HepG2 (cell line): ENCODE results near the gene FAM78A. TPM values are rescaled to one million over a fixed set of nuclear protein-coding genes. Genes with fewer than 3 reads are reported as not detected.
A peak's percentile ranks its signal among the peaks of the same experiment; 100 is the strongest.

Experiments
- ATAC-seq: fragments of 200-7000 bp; cut with Tn5 transposase; 3 replicates; pipeline ENCODE4 v1.9.1; 2020; ENCODE audit warnings: mild to moderate bottlenecking, moderate library complexity
- BruUV-seq: library from RNA; stranded (reverse); fragments of 400-500 nt; replicated peaks from 2 replicates; lab custom pipeline; 2021; lab: Mats Ljungman, UMichigan
- CTCF ChIA-PET: fragments of 300-600 bp; formaldehyde crosslinking; extraction: SDS; loops from one replicate; lab custom pipeline; 2021; ENCODE audit warnings: low total read pairs, inconsistent platforms, low intra/inter-chr PET ratio; lab: Yijun Ruan, JAX
- POLR2A ChIA-PET: fragments of 350-600 bp; sonication (Branson Sonifier 250); formaldehyde crosslinking; loops from one replicate; lab custom pipeline; 2020; ENCODE audit warnings: antibody characterized with exemption, inconsistent platforms; lab: Yijun Ruan, JAX
- DNase-seq: peaks from one replicate; pipeline ENCODE4 v3.0.0-alpha.2; 2015; ENCODE audit warnings: low spot score
- FAIRE-seq: peaks from 3 replicates; lab custom pipeline; 2011; peaks lifted over from hg19 to GRCh38; lab: Jason Lieb, UNC
- H2AFZ ChIP-seq: one replicate; pipeline ENCODE4 v1.6.1; 2011; ENCODE audit warnings: low read length, inconsistent platforms
- H3K27ac ChIP-seq: fragments of 300-600 bp; 3 replicates; pipeline ENCODE4 v1.8.0; 2011; ENCODE audit warnings: mixed run types, mild to moderate bottlenecking, mixed read lengths, low read length, inconsistent platforms; ENCODE audit not compliant: insufficient read depth; ENCODE audit errors: extremely low read length
- H3K27me3 ChIP-seq, 2 experiments: fragments of 200-600 bp in 1 of 2; 2 replicates in 1 of 2; 3 replicates in 1 of 2; pipeline versions ENCODE4 v1.6.0 to v1.8.0; 2011; ENCODE audit warnings: low read length in 2 of 2, mild to moderate bottlenecking in 2 of 2, moderate library complexity in 2 of 2, inconsistent platforms in 1 of 2; ENCODE audit not compliant: insufficient read depth in 2 of 2, control insufficient read depth in 1 of 2
- H3K36me3 ChIP-seq, 2 experiments: fragments of 200-600 bp in 1 of 2; replicated peaks in 1 of 2; 2 replicates in 1 of 2; 3 replicates in 1 of 2; pipeline versions ENCODE4 v1.5.1 to v1.8.0; 2011; ENCODE audit warnings: low read length in 2 of 2, inconsistent platforms in 1 of 2; ENCODE audit not compliant: insufficient read depth in 2 of 2, control insufficient read depth in 1 of 2
- H3K4me1 ChIP-seq: 2 replicates; pipeline ENCODE4 v1.5.1; 2012; ENCODE audit warnings: low read length, inconsistent platforms; ENCODE audit not compliant: insufficient read depth
- H3K4me2 ChIP-seq: 2 replicates; pipeline ENCODE4 v1.6.0; 2011; ENCODE audit warnings: low read depth, low read length, inconsistent platforms
- H3K4me3 ChIP-seq, 3 experiments: fragments of 200-600 bp in 1 of 3; sonication (generic), shearing (Covaris generic) in 1 of 3; replicated peaks in 1 of 3; 2 replicates each; pipeline ENCODE4 v1.5.1; 2011 to 2016; ENCODE audit warnings: low read length in 3 of 3, inconsistent platforms in 2 of 3, low read depth in 2 of 3, mild to moderate bottlenecking in 2 of 3, control low read depth in 1 of 3, mixed read lengths in 1 of 3; ENCODE audit not compliant: insufficient read depth in 1 of 3
- H3K79me2 ChIP-seq: one replicate; pipeline ENCODE4 v1.6.1; 2011; ENCODE audit warnings: low read length, inconsistent platforms; ENCODE audit not compliant: insufficient read depth
- H3K9ac ChIP-seq: 2 replicates; pipeline ENCODE4 v1.6.0; 2011; ENCODE audit warnings: mild to moderate bottlenecking, low read depth, low read length, inconsistent platforms; ENCODE audit not compliant: insufficient read depth
- H3K9me3 ChIP-seq: 2 replicates; pipeline ENCODE4 v1.5.1; 2012; ENCODE audit warnings: mild to moderate bottlenecking, low read length
- H4K20me1 ChIP-seq: 2 replicates; pipeline ENCODE4 v1.6.0; 2011; ENCODE audit warnings: inconsistent platforms, mild to moderate bottlenecking, low read length, moderate library complexity; ENCODE audit not compliant: insufficient read depth
- CREBL2 ChIP-seq: sonication (generic); formaldehyde crosslinking; IDR thresholded peaks from 2 replicates; pipeline ENCODE4 v1.8.1; 2023; ENCODE audit warnings: missing genetic modification reagents, mild to moderate bottlenecking, borderline replicate concordance
- ZBTB21 ChIP-seq: sonication (generic); formaldehyde crosslinking; IDR thresholded peaks from 2 replicates; pipeline ENCODE4 v1.4.0; 2020; ENCODE audit warnings: missing genetic modification reagents
- ZFX ChIP-seq: sonication (generic); formaldehyde crosslinking; IDR thresholded peaks from 2 replicates; pipeline ENCODE4 v1.4.0; 2020; ENCODE audit warnings: mild to moderate bottlenecking, low read depth, missing genetic modification reagents, moderate library complexity
- ZNF460 ChIP-seq: sonication (generic); formaldehyde crosslinking; IDR thresholded peaks from 2 replicates; pipeline ENCODE4 v1.5.1; 2020; ENCODE audit warnings: missing genetic modification reagents, mild to moderate bottlenecking, borderline replicate concordance
- ZNF629 ChIP-seq: sonication (generic); formaldehyde crosslinking; conservative IDR thresholded peaks from 2 replicates; pipeline ENCODE4 v1.5.0; 2020; ENCODE audit warnings: missing genetic modification reagents
- ZNF687 ChIP-seq: sonication (generic); formaldehyde crosslinking; IDR thresholded peaks from 2 replicates; pipeline ENCODE4 v1.5.1; 2020; ENCODE audit warnings: mild to moderate bottlenecking, missing genetic modification reagents, moderate library complexity
- ZSCAN5A ChIP-seq: sonication (generic); formaldehyde crosslinking; IDR thresholded peaks from 2 replicates; pipeline ENCODE4 v1.8.0; 2022; ENCODE audit warnings: mild to moderate bottlenecking, missing genetic modification reagents, borderline replicate concordance
- WGBS: methylation state at CpG from one replicate; pipeline ENCODE4 v1.1.6; 2017; ENCODE audit warnings: low lambda C conversion rate; 5-methylcytosine and 5-hydroxymethylcytosine counted together
- in situ Hi-C: cut with HindIII; loops from 2 replicates; pipeline ENCODE4 v1.10.0; 2017; ENCODE audit warnings: low pct_unique_long_range_greater_than_20kb; ENCODE audit not compliant: extremely low pct_ligation_motif_present
- intact Hi-C: fragments of 100-400 bp; cut with micrococcal nuclease; formaldehyde crosslinking; loops from one replicate; pipeline ENCODE4 v1.10.0; 2022; ENCODE audit not compliant: unreplicated experiment
- polyA plus RNA-seq, 8 experiments: library from polyadenylated mRNA; depleted of rRNA in 3 of 8; stranded (reverse) in 7 of 8; unstranded in 1 of 8; fragments of >200 nt; fragmentation: Illumina TruSeq in 4 of 8; extraction: Trizol in 4 of 8; gene quantifications; 2 replicates each; pipeline versions ENCODE4 v1.2.1 to v1.2.3, GENCODE V29; 2011 to 2016; ENCODE audit warnings: low read depth in 4 of 8, missing spikeins in 1 of 8, mixed read lengths in 1 of 8; ENCODE audit not compliant: insufficient read depth in 1 of 8
- total RNA-seq, 5 experiments: library from RNA; depleted of rRNA; stranded (reverse); fragments of >200 nt; fragmentation: Illumina TruSeq; extraction: Trizol; gene quantifications; 2 replicates each; pipeline ENCODE4 v1.2.3, GENCODE V29; 2016; ENCODE audit warnings: low read depth in 1 of 5

Gene FAM78A
- total and polyA plus RNA-seq, 2 of the 13 experiments (the other 11 are each of a cell fraction or from before 2014, with no cell fraction given): 0.18 to 0.62 TPM

GRCh38 chr9:131273856-131274673 is 2.2 kb downstream of the FAM78A start:
- H3K9me3 ChIP-seq: no peaks in the 10 kb centered on the region
- no peak for TF ChIP-seq CREBL2
- no peaks in the 10 kb centered on the region for H4K20me1 ChIP-seq
- 43% methylated on average over 10 of the region's 13 CpGs for WGBS
- CTCF ChIA-PET: no interaction called here
- peak overlapping the region; percentile 86 for H3K4me2 ChIP-seq
- H3K36me3 ChIP-seq: no peaks in the 10 kb centered on the region
- BruUV-seq: no TSS peak
- FAIRE-seq (no peak), DNase-seq (no peak), ATAC-seq (no peak)
- intact Hi-C loops (loop anchor here (10.0 kb wide), 1 partner anchor 51 kb away; no protein-coding TSS in a partner anchor), in situ Hi-C loops (no loop called here)
- no peak overlapping the region for H2AFZ ChIP-seq
- H3K4me3 ChIP-seq: peak overlapping the region in 2 of 3 experiments; percentile 26 to 68; a peak in 4 of 6 replicates
- H3K27ac ChIP-seq: no peak overlapping the region
- peaks cover 17 to 49% of the 10 kb centered on the region in 2 experiments for H3K27me3 ChIP-seq
- peaks cover 62% of the 10 kb centered on the region for H3K4me1 ChIP-seq
- POLR2A ChIA-PET: no interaction called here
- H3K79me2 ChIP-seq: no peaks in the 10 kb centered on the region
- no peak overlapping the region for H3K9ac ChIP-seq

GRCh38 chr9:131273146-131273855 is 3.0 kb downstream of the FAM78A start:
- CTCF ChIA-PET: no interaction called here
- POLR2A ChIA-PET: no interaction called here
- no peak overlapping the region for H3K27ac ChIP-seq

More at GRCh38 chr9:131273146-131273855, 3.0 kb downstream of the FAM78A start:
- no peak for ATAC-seq
- Histone ChIP-seq H3K4me3 (no peak overlapping the region), H3K9ac (no peak overlapping the region), H3K36me3 (no peaks in the 10 kb centered on the region), H3K79me2 (no peaks in the 10 kb centered on the region), H2AFZ (no peak overlapping the region), H3K4me2 (peak overlapping the region; percentile 2; the same call in 1 of the 2 replicates), H4K20me1 (no peaks in the 10 kb centered on the region), H3K27me3 (peaks cover 17 to 42% of the 10 kb centered on the region in 2 experiments), H3K4me1 (peaks cover 62% of the 10 kb centered on the region), H3K9me3 (no peaks in the 10 kb centered on the region)
- in situ Hi-C loops (no loop called here), intact Hi-C loops (loop anchor here (10.0 kb wide), 1 partner anchor 52 kb away; no protein-coding TSS in a partner anchor)
- 37% methylated on average over 20 of the region's 22 CpGs for WGBS
- TF ChIP-seq ZFX (CRISPR knock-in tag) (0 out of 2 replicates have a peak, but pooled peaks have one; percentile 22), ZNF687 (CRISPR knock-in tag) (peak; percentile 18), ZBTB21 (CRISPR knock-in tag) (no peak), ZNF629 (CRISPR knock-in tag) (peak; percentile 57; the same call in 1 of the 2 replicates), ZNF460 (CRISPR knock-in tag) (no peak), ZSCAN5A (CRISPR knock-in tag) (no peak)
- no peak for DNase-seq
- FAIRE-seq: no peak
- no TSS peak for BruUV-seq
